Progenitor cell of endocrine pancreas (in vitro differentiated cells): ENCODE data around the gene GCSAML. TPM values are rescaled to one million over a fixed set of nuclear protein-coding genes. Genes with fewer than 3 reads are reported as not detected.
"Not testable (repeated sequence)": the region's sequence is repeated elsewhere in the genome, so short reads cannot be mapped to it uniquely, and the experiment has no call there.

ENCODE experiments used
- DNase-seq: peaks from one replicate; pipeline ENCODE4 v3.0.0; 2021; ENCODE audit warnings: low spot score; ENCODE audit not compliant: unreplicated experiment
- H3K27ac Mint-ChIP-seq: 2 replicates; pipeline ENCODE4 v1.8.0; 2021; ENCODE audit warnings: mild to moderate bottlenecking, moderate library complexity, mixed read lengths
- H3K27me3 Mint-ChIP-seq: 2 replicates; pipeline ENCODE4 v1.8.0; 2021; ENCODE audit warnings: mixed read lengths
- H3K36me3 Mint-ChIP-seq: 2 replicates; pipeline ENCODE4 v1.8.0; 2022; ENCODE audit warnings: mixed read lengths; ENCODE audit not compliant: insufficient read depth
- H3K4me1 Mint-ChIP-seq: 2 replicates; pipeline ENCODE4 v1.8.0; 2021; ENCODE audit warnings: low read depth, mixed read lengths
- H3K4me3 Mint-ChIP-seq: 2 replicates; pipeline ENCODE4 v1.8.0; 2021; ENCODE audit warnings: low read depth, mild to moderate bottlenecking, moderate library complexity, mixed read lengths
- H3K9me3 Mint-ChIP-seq: 2 replicates; pipeline ENCODE4 v1.8.0; 2021; ENCODE audit warnings: low read depth, mixed read lengths
- CTCF ChIP-seq: fragments of 200-600 bp; sonication (generic); IDR thresholded peaks from one replicate; pipeline ENCODE4 v1.5.0; 2021; ENCODE audit warnings: antibody characterized with exemption, mild to moderate bottlenecking; ENCODE audit not compliant: unreplicated experiment
- long read RNA-seq: library from polyadenylated mRNA; unstranded; transcript quantifications from one replicate; pipeline ENCODE4 v2.0.0, GENCODE V29; 2020
- total RNA-seq: library from RNA; stranded (reverse); gene quantifications from 2 replicates; pipeline ENCODE4 v1.2.1, GENCODE V29; 2021

GCSAML gene
- not detected in 2 replicates for total RNA-seq
- long read RNA-seq, result 0 reads

DNA sequence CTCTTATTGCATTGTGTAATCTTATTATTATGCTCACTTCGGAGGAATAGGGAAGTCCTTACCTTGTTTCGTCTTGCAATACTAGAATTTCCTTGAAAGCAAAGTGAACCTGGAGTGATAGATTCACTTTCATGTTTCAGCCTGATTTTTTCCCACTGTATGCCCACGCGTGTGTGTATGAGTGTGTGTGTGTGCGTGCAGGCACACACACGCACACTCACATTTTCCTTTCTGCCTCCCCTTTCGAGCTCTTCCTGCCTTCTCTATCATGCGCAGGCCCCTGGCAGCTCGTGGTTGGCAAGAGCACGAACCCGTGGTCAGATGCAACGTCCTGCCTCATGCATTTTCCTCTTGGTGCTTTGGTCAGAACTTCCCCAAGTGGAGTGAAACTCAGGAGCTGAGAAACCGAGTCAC is at the start of gene GCSAML:
Gene GCSAML (plus strand): TSS at position 366 of the 414 bp plus-strand sequence. CDS start 58 bp downstream, outside the sequence.
- Mint-ChIP-seq H3K9me3 (no peaks in the 10 kb centered on the region), H3K27ac (no peak within 1 kb of the TSS), H3K36me3 (no peaks in the 10 kb centered on the region), H3K27me3 (no peaks in the 10 kb centered on the region), H3K4me3 (no peak within 1 kb of the TSS), H3K4me1 (no peaks in the 10 kb centered on the region)
- no peak for TF ChIP-seq CTCF
- DNase-seq, result no peak

- Mint-ChIP-seq H3K27me3 (no peaks in the 10 kb centered on the region), H3K4me3 (no peak overlapping the region), H3K4me1 (peaks cover 11% of the 10 kb centered on the region), H3K9me3 (no peaks in the 10 kb centered on the region), H3K27ac (no peak overlapping the region), H3K36me3 (no peaks in the 10 kb centered on the region)
- no peak for DNase-seq
- no peak for TF ChIP-seq CTCF
These were observed 48.1 kb upstream of the GCSAML start for GRCh38 chr1:247500865-247501264.

GRCh38 chr1:247506831-247507230 is 42.1 kb upstream of the GCSAML start:
- Mint-ChIP-seq H3K4me3 (no peak overlapping the region), H3K27ac (no peak overlapping the region), H3K36me3 (no peaks in the 10 kb centered on the region), H3K9me3 (no peaks in the 10 kb centered on the region), H3K27me3 (no peaks in the 10 kb centered on the region), H3K4me1 (no peaks in the 10 kb centered on the region)
- TF ChIP-seq CTCF, result no peak
- no peak for DNase-seq

- no peak overlapping the region for H3K4me3 Mint-ChIP-seq
- H3K9me3 Mint-ChIP-seq, result peaks cover 9% of the 10 kb centered on the region
- H3K27ac Mint-ChIP-seq, result no peak overlapping the region
- DNase-seq, result no peak
- no peak for TF ChIP-seq CTCF
- no peaks in the 10 kb centered on the region for H3K27me3 Mint-ChIP-seq
- no peaks in the 10 kb centered on the region for H3K36me3 Mint-ChIP-seq
- H3K4me1 Mint-ChIP-seq, result no peaks in the 10 kb centered on the region
These were observed 30.9 kb upstream of the GCSAML start for GRCh38 chr1:247517795-247518612.

DNA sequence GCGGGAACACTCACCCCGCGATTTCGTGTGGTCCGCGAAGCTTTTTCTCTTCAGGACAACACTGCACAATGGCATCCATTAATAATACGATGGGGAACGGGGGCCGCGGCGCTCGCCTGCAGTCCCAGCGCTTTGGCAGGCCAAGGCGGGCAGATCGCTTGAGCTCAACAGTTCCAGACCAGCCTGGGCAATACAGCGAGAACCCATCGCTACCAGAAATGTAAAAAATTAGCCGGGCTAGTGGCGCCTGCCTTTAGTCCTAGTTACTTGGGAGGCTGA is 30.4 kb upstream of the GCSAML start:
- no peaks in the 10 kb centered on the region for H3K4me1 Mint-ChIP-seq
- no peak for TF ChIP-seq CTCF
- DNase-seq, result no peak
- H3K27ac Mint-ChIP-seq, result no peak overlapping the region
- H3K36me3 Mint-ChIP-seq, result no peaks in the 10 kb centered on the region
- H3K4me3 Mint-ChIP-seq, result no peak overlapping the region
- H3K9me3 Mint-ChIP-seq, result peaks cover 11% of the 10 kb centered on the region
- H3K27me3 Mint-ChIP-seq, result no peaks in the 10 kb centered on the region

GRCh38 chr1:247521886-247522285 is 27.0 kb upstream of the GCSAML start:
- H3K4me1 Mint-ChIP-seq, H3K4me3 Mint-ChIP-seq, H3K27ac Mint-ChIP-seq, DNase-seq, H3K36me3 Mint-ChIP-seq, H3K9me3 Mint-ChIP-seq, H3K27me3 Mint-ChIP-seq: not testable (repeated sequence)
